Midbrain (tissue), 1 donor: Measurements from ENCODE around the gene SLC22A14.
A peak's percentile ranks its signal among the peaks of the same experiment; 100 is the strongest.
"Not testable (repeated sequence)": the region's sequence is repeated elsewhere in the genome, so short reads cannot be mapped to it uniquely, and the experiment has no call there.

Source experiments
- DNase-seq: peaks from one replicate; lab custom pipeline; 2025; lab: John Stamatoyannopoulos, UW

Gene SLC22A14

GRCh38 chr3:38313695-38314094 lies 31.6 kb downstream of the SLC22A14 start:
- no peak for DNase-seq

GRCh38 chr3:38314112-38314763 lies 32.1 kb downstream of the SLC22A14 start:
- no peak for DNase-seq

- no peak for DNase-seq
Measured at GRCh38 chr3:38314764-38315487, 32.8 kb downstream of the SLC22A14 start.

- DNase-seq, result no peak
Measured at GRCh38 chr3:38315488-38316230, 33.6 kb downstream of the SLC22A14 start.

GRCh38 chr3:38316356-38317191 lies 34.5 kb downstream of the SLC22A14 start:
- DNase-seq, result no peak

- DNase-seq, result no peak
Measured at GRCh38 chr3:38317192-38317759, 35.2 kb downstream of the SLC22A14 start.

GRCh38 chr3:38318766-38319671 lies 36.9 kb downstream of the SLC22A14 start:
- no peak for DNase-seq

GRCh38 chr3:38320638-38321037 lies 38.5 kb downstream of the SLC22A14 start:
- DNase-seq, result not testable (repeated sequence)

GRCh38 chr3:38323060-38323459 lies 41.0 kb downstream of the SLC22A14 start:
- DNase-seq, result no peak

GRCh38 chr3:38325256-38325655 lies 43.2 kb downstream of the SLC22A14 start:
- DNase-seq, result no peak

- DNase-seq, result no peak
Measured at GRCh38 chr3:38327335-38328009, 45.4 kb downstream of the SLC22A14 start.

- DNase-seq, result no peak
Measured at GRCh38 chr3:38331257-38332022, 49.3 kb downstream of the SLC22A14 start.

- no peak for DNase-seq
Measured at GRCh38 chr3:38332201-38332600, 50.1 kb downstream of the SLC22A14 start.

- DNase-seq, result no peak
Measured at GRCh38 chr3:38334142-38335055, 52.3 kb downstream of the SLC22A14 start.

GRCh38 chr3:38335263-38335662 lies 53.2 kb downstream of the SLC22A14 start:
- no peak for DNase-seq

GRCh38 chr3:38337703-38338102 lies 55.6 kb downstream of the SLC22A14 start:
- DNase-seq, result no peak

GRCh38 chr3:38343797-38344594 lies 61.9 kb downstream of the SLC22A14 start:
- DNase-seq, result peak; percentile 2
